Measurements from ENCODE around the gene KANK2. TPM values are rescaled to one million over a fixed set of nuclear protein-coding genes. Genes with fewer than 3 reads are reported as not detected.

Gene KANK2
- total and polyA plus RNA-seq, 2 of the 13 experiments (the other 11 are each of a cell fraction or from before 2014, with no cell fraction given): 5.7 to 12.9 TPM

DNA sequence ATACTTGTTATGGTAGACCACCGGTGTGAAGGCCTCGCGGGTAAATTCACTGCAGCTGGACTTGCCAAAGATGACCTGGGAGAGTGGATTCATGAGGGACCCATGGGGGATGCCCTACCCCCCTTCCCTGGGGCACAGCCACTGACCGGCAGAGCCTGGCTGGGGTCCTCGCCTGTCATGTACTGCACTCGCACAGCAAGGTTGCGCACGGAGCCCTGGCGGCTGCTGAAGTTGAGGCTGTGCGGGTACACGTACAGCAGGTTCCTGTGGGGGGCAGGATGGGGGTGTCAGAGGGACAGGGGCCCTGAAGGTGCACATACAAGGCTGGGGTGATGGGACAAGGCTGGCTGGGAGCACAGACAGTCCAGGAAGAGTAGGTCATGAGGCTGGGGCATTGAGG lies 40.7 kb upstream of the KANK2 start:
- Histone ChIP-seq H3K4me2 (ENCODE audit: low read depth, low read length) (peak overlapping the region; percentile 96), H2AFZ (ENCODE audit: low read length) (no peak overlapping the region), H3K79me2 (ENCODE audit: insufficient read depth, low read length) (peaks cover 10% of the 10 kb centered on the region), H3K9me3 (ENCODE audit: low read length) (no peaks in the 10 kb centered on the region), H3K9ac (ENCODE audit: insufficient read depth, low read depth, low read length) (0 out of 2 replicates have a peak overlapping the region, but pooled peaks have one; percentile 82), H3K27ac (ENCODE audit: extremely low read length, insufficient read depth, low read length) (peak overlapping the region; percentile 94), H3K36me3 (replicated peaks in 1 of 2; ENCODE audit: control insufficient read depth in 1 of 2, insufficient read depth in 2 of 2, low read length in 2 of 2) (peaks cover 0 to under 1% of the 10 kb centered on the region in 2 experiments; a peak in 2 of 5 replicates), H3K27me3 (ENCODE audit: control insufficient read depth in 1 of 2, insufficient read depth in 2 of 2, low read length in 2 of 2) (no peaks in the 10 kb centered on the region), H3K4me1 (ENCODE audit: insufficient read depth, low read length) (peaks cover 89% of the 10 kb centered on the region), H3K4me3 (replicated peaks in 1 of 3; ENCODE audit: insufficient read depth in 1 of 3, low read depth in 2 of 3, low read length in 3 of 3) (peak overlapping the region in 1 of 3 experiments; percentile 72; a peak in 1 of 6 replicates), H4K20me1 (ENCODE audit: insufficient read depth, low read length) (no peaks in the 10 kb centered on the region; the same call in 1 of the 2 replicates)
- ChIA-PET POLR2A (interaction anchor here (1.9 to 2.2 kb wide), 2 partner anchors 28 to 102 kb away, joined by 5 to 8 read pairs; partner anchors contain the start of gene RAB3D), CTCF (ENCODE audit: low intra/inter-chr PET ratio, low total read pairs) (no interaction called here)
- DNase-seq (ENCODE audit: low spot score) (no peak), FAIRE-seq (no peak), ATAC-seq (no peak)
- intact Hi-C loops (cut with micrococcal nuclease; ENCODE audit: unreplicated experiment): no loop called here
- no TSS peak for BruUV-seq (replicated peaks)
- in situ Hi-C loops (cut with HindIII; ENCODE audit: extremely low pct_ligation_motif_present, low pct_unique_long_range_greater_than_20kb): no loop called here
- peak; percentile 62; the same call in 1 of the 2 replicates for TF ChIP-seq ZBTB38 (CRISPR knock-in tag; IDR thresholded peaks at IDR 0.05)
- 0 out of 2 replicates have a peak, but pooled peaks have one; percentile 18 for TF ChIP-seq ZNF788 (CRISPR knock-in tag; IDR thresholded peaks at IDR 0.05; ENCODE audit: borderline replicate concordance)
- TF ChIP-seq AGO2 (optimal IDR thresholded peaks at IDR 0.05; ENCODE audit: low read depth, low read length): peak; percentile 40
- TF ChIP-seq TBX2 (CRISPR knock-in tag; IDR thresholded peaks at IDR 0.05; ENCODE audit: borderline replicate concordance): 0 out of 2 replicates have a peak, but pooled peaks have one; percentile 18
- no peak for TF ChIP-seq ZNF564 (CRISPR knock-in tag; IDR thresholded peaks at IDR 0.05)
- TF ChIP-seq, protein P1, sequence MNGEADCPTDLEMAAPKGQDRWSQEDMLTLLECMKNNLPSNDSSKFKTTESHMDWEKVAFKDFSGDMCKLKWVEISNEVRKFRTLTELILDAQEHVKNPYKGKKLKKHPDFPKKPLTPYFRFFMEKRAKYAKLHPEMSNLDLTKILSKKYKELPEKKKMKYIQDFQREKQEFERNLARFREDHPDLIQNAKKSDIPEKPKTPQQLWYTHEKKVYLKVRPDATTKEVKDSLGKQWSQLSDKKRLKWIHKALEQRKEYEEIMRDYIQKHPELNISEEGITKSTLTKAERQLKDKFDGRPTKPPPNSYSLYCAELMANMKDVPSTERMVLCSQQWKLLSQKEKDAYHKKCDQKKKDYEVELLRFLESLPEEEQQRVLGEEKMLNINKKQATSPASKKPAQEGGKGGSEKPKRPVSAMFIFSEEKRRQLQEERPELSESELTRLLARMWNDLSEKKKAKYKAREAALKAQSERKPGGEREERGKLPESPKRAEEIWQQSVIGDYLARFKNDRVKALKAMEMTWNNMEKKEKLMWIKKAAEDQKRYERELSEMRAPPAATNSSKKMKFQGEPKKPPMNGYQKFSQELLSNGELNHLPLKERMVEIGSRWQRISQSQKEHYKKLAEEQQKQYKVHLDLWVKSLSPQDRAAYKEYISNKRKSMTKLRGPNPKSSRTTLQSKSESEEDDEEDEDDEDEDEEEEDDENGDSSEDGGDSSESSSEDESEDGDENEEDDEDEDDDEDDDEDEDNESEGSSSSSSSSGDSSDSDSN (CRISPR knock-in tag; IDR thresholded peaks at IDR 0.05): peak; percentile 17; the same call in 1 of the 2 replicates
- no peak for TF ChIP-seq SIX4 (CRISPR knock-in tag; IDR thresholded peaks at IDR 0.05)
- TF ChIP-seq, protein P2, sequence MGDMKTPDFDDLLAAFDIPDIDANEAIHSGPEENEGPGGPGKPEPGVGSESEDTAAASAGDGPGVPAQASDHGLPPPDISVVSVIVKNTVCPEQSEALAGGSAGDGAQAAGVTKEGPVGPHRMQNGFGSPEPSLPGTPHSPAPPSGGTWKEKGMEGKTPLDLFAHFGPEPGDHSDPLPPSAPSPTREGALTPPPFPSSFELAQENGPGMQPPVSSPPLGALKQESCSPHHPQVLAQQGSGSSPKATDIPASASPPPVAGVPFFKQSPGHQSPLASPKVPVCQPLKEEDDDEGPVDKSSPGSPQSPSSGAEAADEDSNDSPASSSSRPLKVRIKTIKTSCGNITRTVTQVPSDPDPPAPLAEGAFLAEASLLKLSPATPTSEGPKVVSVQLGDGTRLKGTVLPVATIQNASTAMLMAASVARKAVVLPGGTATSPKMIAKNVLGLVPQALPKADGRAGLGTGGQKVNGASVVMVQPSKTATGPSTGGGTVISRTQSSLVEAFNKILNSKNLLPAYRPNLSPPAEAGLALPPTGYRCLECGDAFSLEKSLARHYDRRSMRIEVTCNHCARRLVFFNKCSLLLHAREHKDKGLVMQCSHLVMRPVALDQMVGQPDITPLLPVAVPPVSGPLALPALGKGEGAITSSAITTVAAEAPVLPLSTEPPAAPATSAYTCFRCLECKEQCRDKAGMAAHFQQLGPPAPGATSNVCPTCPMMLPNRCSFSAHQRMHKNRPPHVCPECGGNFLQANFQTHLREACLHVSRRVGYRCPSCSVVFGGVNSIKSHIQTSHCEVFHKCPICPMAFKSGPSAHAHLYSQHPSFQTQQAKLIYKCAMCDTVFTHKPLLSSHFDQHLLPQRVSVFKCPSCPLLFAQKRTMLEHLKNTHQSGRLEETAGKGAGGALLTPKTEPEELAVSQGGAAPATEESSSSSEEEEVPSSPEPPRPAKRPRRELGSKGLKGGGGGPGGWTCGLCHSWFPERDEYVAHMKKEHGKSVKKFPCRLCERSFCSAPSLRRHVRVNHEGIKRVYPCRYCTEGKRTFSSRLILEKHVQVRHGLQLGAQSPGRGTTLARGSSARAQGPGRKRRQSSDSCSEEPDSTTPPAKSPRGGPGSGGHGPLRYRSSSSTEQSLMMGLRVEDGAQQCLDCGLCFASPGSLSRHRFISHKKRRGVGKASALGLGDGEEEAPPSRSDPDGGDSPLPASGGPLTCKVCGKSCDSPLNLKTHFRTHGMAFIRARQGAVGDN (CRISPR knock-in tag; IDR thresholded peaks at IDR 0.05): peak; percentile 62
- no peak for TF ChIP-seq TEAD3 (CRISPR knock-in tag; optimal IDR thresholded peaks at IDR 0.05; ENCODE audit: borderline replicate concordance)
- 92% methylated on average over 6 of the region's 11 CpGs for WGBS (ENCODE audit: low lambda C conversion rate)

All from HepG2 (cell line).